Measurements from ENCODE around the gene PRM1.

The PRM1 gene

DNA sequence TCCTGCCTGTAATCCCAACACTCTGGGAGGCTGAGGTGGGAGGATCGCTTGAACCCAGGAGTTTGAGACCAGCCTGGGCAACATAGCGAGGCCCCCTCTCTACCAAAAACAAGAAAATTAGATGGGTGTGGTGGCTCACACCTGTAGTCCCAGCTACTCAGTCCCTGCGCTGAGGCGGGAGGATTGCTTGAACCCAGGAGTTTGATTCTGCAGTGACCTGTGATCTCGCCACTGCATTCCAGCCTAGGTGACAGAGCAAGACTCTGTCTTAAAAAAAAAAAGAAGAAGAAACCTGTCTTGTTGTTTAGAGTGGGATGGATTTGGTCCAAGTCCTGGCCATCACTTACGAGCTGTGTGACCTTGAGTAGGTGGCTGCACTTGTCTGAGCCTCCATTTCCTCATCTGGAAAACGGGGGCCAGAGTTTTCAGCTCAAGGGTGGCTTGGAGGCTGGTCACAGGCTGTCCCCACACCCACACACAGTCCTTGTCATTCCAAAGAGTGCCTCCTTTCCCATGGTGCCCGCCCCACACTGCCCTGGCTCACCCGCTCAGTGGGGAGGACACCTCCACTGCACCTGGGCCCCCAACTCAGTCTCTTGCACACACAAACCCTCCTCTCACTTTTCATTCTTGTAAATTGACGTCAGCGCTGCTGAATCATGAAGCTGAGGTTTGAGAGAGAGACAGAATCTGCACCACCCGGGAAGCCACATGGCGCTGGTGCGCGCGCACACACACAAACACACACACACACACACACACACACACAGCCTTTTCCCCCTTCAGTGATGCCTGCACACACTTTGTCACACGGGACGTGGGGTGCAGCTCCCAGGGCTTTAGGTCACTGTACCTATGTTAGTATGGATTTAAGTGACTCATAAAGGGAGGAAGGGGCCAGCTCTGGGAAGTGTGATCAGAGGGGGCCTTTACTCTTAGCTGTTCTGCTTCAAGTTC lies 29.3 kb downstream of the PRM1 start:
- DNase-seq (ENCODE audit: low spot score), result peak; percentile 71
- TF ChIP-seq, protein P1, sequence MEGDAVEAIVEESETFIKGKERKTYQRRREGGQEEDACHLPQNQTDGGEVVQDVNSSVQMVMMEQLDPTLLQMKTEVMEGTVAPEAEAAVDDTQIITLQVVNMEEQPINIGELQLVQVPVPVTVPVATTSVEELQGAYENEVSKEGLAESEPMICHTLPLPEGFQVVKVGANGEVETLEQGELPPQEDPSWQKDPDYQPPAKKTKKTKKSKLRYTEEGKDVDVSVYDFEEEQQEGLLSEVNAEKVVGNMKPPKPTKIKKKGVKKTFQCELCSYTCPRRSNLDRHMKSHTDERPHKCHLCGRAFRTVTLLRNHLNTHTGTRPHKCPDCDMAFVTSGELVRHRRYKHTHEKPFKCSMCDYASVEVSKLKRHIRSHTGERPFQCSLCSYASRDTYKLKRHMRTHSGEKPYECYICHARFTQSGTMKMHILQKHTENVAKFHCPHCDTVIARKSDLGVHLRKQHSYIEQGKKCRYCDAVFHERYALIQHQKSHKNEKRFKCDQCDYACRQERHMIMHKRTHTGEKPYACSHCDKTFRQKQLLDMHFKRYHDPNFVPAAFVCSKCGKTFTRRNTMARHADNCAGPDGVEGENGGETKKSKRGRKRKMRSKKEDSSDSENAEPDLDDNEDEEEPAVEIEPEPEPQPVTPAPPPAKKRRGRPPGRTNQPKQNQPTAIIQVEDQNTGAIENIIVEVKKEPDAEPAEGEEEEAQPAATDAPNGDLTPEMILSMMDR (IDR thresholded peaks at IDR 0.05; ENCODE audit: extremely low read depth, missing control alignments), result no peak

DNA sequence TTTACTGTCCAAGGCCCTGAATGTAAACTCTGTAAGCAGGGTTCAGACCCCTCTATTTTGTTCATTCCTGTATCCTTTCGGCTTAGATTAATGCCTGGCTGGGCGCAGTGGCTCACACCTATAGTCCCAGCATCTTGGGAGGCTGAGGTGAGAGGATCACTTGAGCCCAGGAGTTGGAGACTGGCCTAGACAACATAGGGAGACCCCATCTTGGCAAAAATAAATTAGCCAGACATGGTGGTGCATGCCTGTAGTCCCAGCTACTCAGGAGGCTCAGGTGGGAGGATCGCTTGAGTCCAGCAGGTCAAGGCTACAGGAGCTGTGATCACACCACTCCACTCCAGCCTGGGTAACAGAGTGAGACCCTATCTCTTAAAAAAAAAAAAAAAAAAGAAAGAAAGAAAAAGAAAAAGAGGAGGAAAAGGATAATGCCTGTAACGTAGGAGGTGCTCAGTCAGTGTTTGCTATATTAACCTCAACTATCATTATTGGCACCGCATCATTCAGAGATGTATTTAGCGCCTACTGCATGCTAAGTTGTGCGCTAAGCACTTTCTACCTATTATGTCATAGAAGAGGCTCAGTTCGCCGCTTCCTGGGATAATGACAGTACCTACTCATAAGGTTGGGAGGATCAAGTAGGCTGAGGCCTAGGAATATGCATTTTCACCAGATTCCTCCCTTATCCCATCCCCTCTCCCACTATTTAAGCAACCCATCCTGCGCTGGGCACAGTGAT lies 30.2 kb downstream of the PRM1 start:
- DNase-seq (ENCODE audit: low spot score), result no peak

DNA sequence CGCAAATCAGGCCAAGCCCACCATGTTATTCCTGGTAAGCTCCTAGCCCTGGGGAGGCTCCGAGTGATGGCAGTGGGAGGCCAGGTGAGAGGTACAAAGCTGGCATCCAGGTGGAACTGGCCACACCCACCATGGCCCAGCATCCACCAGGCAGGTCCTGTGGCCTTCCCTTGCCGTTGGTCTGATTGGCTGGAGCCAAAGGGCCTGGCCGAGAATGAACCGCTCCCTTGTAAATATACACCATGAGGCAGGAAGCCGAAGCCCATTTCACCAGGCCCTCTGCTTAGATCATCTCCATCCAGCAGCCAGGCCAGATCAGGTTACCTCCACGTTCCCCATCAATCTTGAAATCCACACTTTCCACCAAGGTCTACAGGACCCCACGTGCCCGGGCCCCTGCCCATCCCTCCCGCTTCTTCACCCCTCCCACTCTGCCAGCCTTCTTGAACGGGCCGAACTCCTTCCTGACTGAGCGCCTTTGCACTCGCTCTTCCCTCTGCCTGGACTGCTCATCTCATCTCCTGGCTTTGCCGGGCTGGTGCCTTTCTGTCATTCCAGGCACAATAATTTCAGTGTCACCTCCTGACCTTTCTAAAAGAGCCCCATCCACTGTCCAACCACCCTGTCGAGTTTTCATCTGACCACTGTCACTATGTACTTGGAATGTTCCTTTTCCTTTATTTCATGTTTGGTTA lies 30.9 kb downstream of the PRM1 start:
- no peak for DNase-seq (ENCODE audit: low spot score)
- TF ChIP-seq, protein P1 (IDR thresholded peaks at IDR 0.05; ENCODE audit: extremely low read depth, missing control alignments), result no peak

More for the DNA sequence above, 30.2 kb downstream of the PRM1 start:
- TF ChIP-seq, protein P1 (IDR thresholded peaks at IDR 0.05; ENCODE audit: extremely low read depth, missing control alignments), result no peak

DNA sequence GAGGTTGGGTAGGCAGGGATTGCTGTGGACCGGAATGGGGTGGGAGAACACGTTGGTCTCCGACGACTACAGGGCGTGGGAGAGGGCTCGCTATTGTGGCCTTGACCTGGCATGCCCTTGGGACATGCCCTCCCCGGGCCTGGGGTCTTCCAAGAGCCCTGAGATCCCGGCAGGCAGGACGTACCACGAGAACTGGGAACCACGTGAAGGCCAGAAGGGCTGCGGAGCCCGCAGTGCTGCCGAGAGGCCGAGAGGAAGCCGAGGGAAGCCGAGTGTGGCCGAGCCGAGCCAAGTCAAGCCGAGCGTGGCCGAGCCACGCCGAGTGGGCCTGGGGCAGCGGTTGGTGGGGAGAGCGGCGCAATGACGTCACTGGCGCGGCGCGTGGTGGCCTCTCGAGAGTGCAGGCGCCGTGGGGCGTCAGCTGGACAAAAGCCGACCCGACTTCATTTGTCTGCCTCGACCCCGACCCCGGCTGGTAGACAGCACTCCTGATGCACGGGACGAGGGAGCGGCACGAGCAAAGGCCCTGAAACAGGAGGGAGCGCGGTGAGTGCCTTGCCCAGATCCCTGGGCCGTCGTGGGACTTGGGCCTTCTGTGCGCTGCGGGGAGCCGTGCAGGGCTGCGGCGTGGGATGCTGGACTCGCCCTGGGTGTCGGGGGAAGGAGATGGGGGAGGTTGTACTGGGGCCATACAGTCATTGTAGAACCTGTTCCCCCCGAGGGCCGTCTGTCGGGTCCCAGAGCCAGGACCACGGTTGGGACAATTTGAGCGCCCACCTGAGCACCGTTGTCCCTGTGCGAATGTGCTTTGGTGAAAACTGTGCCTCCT lies 31.7 kb downstream of the PRM1 start:
- TF ChIP-seq, protein P1 (IDR thresholded peaks at IDR 0.05; ENCODE audit: extremely low read depth, missing control alignments), result no peak

DNA sequence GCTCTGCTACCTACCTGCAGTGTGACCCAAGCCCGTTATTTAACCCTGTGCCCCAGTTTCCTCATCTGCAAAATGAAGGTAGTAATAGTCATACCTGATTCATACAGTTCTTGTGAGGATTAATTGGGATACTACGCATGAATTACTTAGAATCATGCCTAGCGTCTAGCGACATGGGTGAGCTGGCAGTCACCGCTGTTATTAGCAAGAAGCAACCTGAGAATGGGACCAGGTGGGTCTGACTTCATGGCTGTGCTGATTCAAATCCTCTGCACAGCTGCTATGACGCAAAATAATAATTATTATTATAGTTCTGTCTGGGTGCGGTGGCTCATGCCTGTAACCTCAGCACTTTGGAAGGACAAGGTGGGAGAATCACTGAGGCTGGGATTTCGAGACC lies 33.0 kb downstream of the PRM1 start:
- TF ChIP-seq, protein P1 (IDR thresholded peaks at IDR 0.05; ENCODE audit: extremely low read depth, missing control alignments), result no peak
- DNase-seq (ENCODE audit: low spot score), result no peak

More for the DNA sequence above, 31.7 kb downstream of the PRM1 start:
- DNase-seq (ENCODE audit: low spot score), result no peak

DNA sequence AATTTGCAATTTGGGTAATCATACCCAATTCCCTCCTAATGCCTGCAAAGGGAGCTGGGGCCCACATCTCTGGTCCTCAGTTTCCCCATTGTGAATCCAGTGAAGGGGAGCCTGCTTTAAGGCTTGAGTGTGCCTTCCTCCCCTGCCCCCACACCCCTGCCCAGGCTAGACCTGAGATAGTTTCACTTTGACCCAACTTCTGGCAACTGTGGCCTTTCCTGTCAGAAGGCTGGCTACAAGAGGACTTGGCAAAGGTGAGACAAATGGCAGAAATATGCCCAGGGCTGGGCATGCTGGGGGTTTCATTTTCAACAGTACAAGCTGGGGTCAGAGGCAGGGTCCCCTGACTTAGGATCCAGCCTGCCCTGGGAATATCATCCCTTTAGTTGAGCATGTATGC lies 35.1 kb downstream of the PRM1 start:
- DNase-seq (ENCODE audit: low spot score), result no peak
- TF ChIP-seq, protein P1 (IDR thresholded peaks at IDR 0.05; ENCODE audit: extremely low read depth, missing control alignments), result no peak
